GM19467 (cell line): ENCODE results near the gene TDRD12.
"Not testable (repeated sequence)": the region's sequence is repeated elsewhere in the genome, so short reads cannot be mapped to it uniquely, and the experiment has no call there.

Experiments
- ATAC-seq: cut with Tn5 transposase; IDR thresholded peaks from one replicate; pipeline ENCODE4 v1.9.1; 2021; ENCODE audit warnings: mild to moderate bottlenecking, moderate library complexity; ENCODE audit not compliant: unreplicated experiment

TDRD12 gene

GRCh38 chr19:32828643-32829344 lies 109.2 kb downstream of the TDRD12 start:
- ATAC-seq: no peak

GRCh38 chr19:32829345-32829896 lies 109.9 kb downstream of the TDRD12 start:
- no peak for ATAC-seq

- no peak for ATAC-seq
These were observed 110.9 kb downstream of the TDRD12 start for GRCh38 chr19:32830231-32831014.

GRCh38 chr19:32831611-32832010 lies 112.0 kb downstream of the TDRD12 start:
- no peak for ATAC-seq

GRCh38 chr19:32832094-32832493 lies 112.5 kb downstream of the TDRD12 start:
- not testable (repeated sequence) for ATAC-seq

GRCh38 chr19:32832825-32833224 lies 113.3 kb downstream of the TDRD12 start:
- not testable (repeated sequence) for ATAC-seq

- not testable (repeated sequence) for ATAC-seq
These were observed 113.8 kb downstream of the TDRD12 start for GRCh38 chr19:32833388-32833787.

- ATAC-seq: no peak
These were observed 118.0 kb downstream of the TDRD12 start for GRCh38 chr19:32837531-32837930.

- no peak for ATAC-seq
These were observed 122.5 kb downstream of the TDRD12 start for GRCh38 chr19:32842061-32842460.

- ATAC-seq: no peak
These were observed 124.2 kb downstream of the TDRD12 start for GRCh38 chr19:32843716-32844245.

GRCh38 chr19:32848035-32848434 lies 128.5 kb downstream of the TDRD12 start:
- ATAC-seq: not testable (repeated sequence)

- ATAC-seq: no peak
These were observed 132.6 kb downstream of the TDRD12 start for GRCh38 chr19:32852216-32852615.

GRCh38 chr19:32856818-32857217 lies 137.3 kb downstream of the TDRD12 start:
- not testable (repeated sequence) for ATAC-seq

GRCh38 chr19:32857584-32857983 lies 138.0 kb downstream of the TDRD12 start:
- ATAC-seq: no peak

GRCh38 chr19:32858155-32858554 lies 138.6 kb downstream of the TDRD12 start:
- no peak for ATAC-seq

- ATAC-seq: no peak
These were observed 139.0 kb downstream of the TDRD12 start for GRCh38 chr19:32858559-32858958.

GRCh38 chr19:32859591-32859990 lies 140.0 kb downstream of the TDRD12 start:
- no peak for ATAC-seq

GRCh38 chr19:32861596-32861995 lies 142.0 kb downstream of the TDRD12 start:
- ATAC-seq: no peak

GRCh38 chr19:32862173-32862572 lies 142.6 kb downstream of the TDRD12 start:
- ATAC-seq: no peak

GRCh38 chr19:32862741-32863140 lies 143.2 kb downstream of the TDRD12 start:
- ATAC-seq: no peak

- no peak for ATAC-seq
These were observed 143.7 kb downstream of the TDRD12 start for GRCh38 chr19:32863301-32863700.

GRCh38 chr19:32863841-32864240 lies 144.3 kb downstream of the TDRD12 start:
- ATAC-seq: no peak
